ENCODE data around the gene RANGRF. TPM values are rescaled to one million over a fixed set of nuclear protein-coding genes. Genes with fewer than 3 reads are reported as not detected.

Gene RANGRF
- total RNA-seq, 1 experiment from 2014 or later = 22.3 TPM

DNA sequence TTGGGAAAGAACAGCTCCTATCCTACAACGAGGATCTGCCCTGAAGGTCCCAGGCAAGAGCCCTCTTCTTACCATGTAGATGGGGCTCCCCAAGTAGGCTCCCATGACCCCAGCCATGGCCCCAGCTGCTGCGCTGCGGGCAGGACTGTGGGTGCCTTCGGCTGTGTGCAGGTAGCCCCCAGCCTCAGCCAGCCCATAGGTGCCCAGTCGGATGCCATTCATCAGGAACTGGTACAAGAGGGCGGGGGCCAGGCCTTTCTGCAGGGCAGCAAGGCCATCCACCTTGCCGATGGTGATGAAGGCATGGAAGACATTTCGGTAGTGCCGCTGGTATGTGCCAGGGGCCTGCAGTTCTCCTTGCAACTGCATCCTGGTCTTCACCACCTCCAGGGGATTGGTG, 5.9 kb downstream of the RANGRF start:
- no peaks in the 10 kb centered on the region for H3K36me3 ChIP-seq
- no peaks in the 10 kb centered on the region for H3K9me3 ChIP-seq
- no peak overlapping the region for H3K4me3 ChIP-seq
- DNase-seq = no peak
- H3K27me3 ChIP-seq = no peaks in the 10 kb centered on the region

GRCh38 chr17:8294814-8295316, 6.4 kb downstream of the RANGRF start:
- Histone ChIP-seq H3K4me3 (peak overlapping the region; percentile 74), H3K36me3 (no peaks in the 10 kb centered on the region), H3K27me3 (no peaks in the 10 kb centered on the region), H3K9me3 (no peaks in the 10 kb centered on the region)
- no peak for DNase-seq

- H3K9me3 ChIP-seq = no peaks in the 10 kb centered on the region
- H3K27me3 ChIP-seq = no peaks in the 10 kb centered on the region
- no peaks in the 10 kb centered on the region for H3K36me3 ChIP-seq
- H3K4me3 ChIP-seq = no peak overlapping the region
- DNase-seq = no peak
Observed at GRCh38 chr17:8300226-8300625, 11.8 kb downstream of the RANGRF start.

- no peaks in the 10 kb centered on the region for H3K36me3 ChIP-seq
- DNase-seq = peak; percentile 63
- H3K9me3 ChIP-seq = no peaks in the 10 kb centered on the region
- H3K27me3 ChIP-seq = no peaks in the 10 kb centered on the region
- H3K4me3 ChIP-seq = no peak overlapping the region
Observed at GRCh38 chr17:8300627-8301242, 12.3 kb downstream of the RANGRF start.

GRCh38 chr17:8310601-8311123, 22.2 kb downstream of the RANGRF start:
- Histone ChIP-seq H3K9me3 (no peaks in the 10 kb centered on the region), H3K36me3 (no peaks in the 10 kb centered on the region), H3K27me3 (no peaks in the 10 kb centered on the region), H3K4me3 (no peak overlapping the region)
- no peak for DNase-seq

- no peak overlapping the region for H3K4me3 ChIP-seq
- H3K9me3 ChIP-seq = no peaks in the 10 kb centered on the region
- no peaks in the 10 kb centered on the region for H3K27me3 ChIP-seq
- H3K36me3 ChIP-seq = no peaks in the 10 kb centered on the region
- no peak for DNase-seq
Observed at GRCh38 chr17:8311131-8311790, 22.8 kb downstream of the RANGRF start.

GRCh38 chr17:8312251-8312650, 23.8 kb downstream of the RANGRF start:
- no peak for DNase-seq
- H3K9me3 ChIP-seq = no peaks in the 10 kb centered on the region
- H3K36me3 ChIP-seq = no peaks in the 10 kb centered on the region
- H3K4me3 ChIP-seq = no peak overlapping the region
- H3K27me3 ChIP-seq = no peaks in the 10 kb centered on the region

DNA sequence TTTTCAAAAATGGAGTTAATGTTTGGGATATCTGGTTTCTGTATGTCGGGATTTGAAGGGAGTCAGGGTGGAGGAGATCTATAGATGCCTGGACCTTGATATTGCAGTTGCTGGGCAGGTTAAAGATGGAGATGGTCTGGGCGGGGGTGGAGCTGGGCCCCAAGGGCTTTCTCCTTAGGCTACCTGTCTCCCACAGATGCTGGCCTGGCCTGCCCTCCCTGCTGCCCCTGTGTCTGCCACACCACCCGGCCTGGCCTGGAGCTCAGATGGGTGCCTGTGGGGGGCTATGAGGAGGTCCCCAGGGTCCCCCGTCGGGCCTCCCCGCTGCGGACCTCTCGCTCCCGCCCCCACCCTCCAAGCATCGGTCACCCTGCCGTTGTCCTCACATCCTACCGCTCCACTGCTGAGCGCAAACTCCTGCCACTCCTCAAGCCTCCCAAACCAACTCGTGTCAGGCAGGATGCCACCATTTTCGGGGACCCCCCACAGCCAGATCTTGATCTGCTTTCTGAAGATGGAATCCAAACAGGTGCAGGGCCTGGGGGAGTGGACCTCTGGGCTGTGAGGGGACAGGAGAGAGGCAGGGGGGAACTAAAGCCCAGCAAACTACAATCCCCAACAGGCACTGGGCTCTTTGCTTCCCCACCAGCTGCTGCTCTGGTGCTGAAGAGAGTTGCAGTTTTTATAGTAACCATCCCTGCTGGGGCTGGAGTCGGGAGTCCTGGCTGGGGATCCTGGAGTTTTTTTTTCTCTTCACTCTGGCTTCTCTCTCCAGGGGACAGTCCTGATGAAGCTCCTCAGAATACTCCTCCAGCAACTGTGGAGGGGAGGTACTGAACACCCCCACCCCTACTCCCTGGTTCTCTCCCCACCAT, 24.5 kb downstream of the RANGRF start:
- Histone ChIP-seq H3K4me3 (no peak overlapping the region), H3K9me3 (no peaks in the 10 kb centered on the region), H3K36me3 (no peaks in the 10 kb centered on the region), H3K27me3 (no peaks in the 10 kb centered on the region)
- no peak for DNase-seq

GRCh38 chr17:8314797-8315763, 26.6 kb downstream of the RANGRF start:
- no peak overlapping the region for H3K4me3 ChIP-seq
- H3K9me3 ChIP-seq = no peaks in the 10 kb centered on the region
- DNase-seq = no peak
- H3K36me3 ChIP-seq = no peaks in the 10 kb centered on the region
- no peaks in the 10 kb centered on the region for H3K27me3 ChIP-seq

- no peak for DNase-seq
- H3K9me3 ChIP-seq = no peaks in the 10 kb centered on the region
- H3K27me3 ChIP-seq = no peaks in the 10 kb centered on the region
- no peak overlapping the region for H3K4me3 ChIP-seq
- no peaks in the 10 kb centered on the region for H3K36me3 ChIP-seq
Observed at GRCh38 chr17:8315764-8316217, 27.3 kb downstream of the RANGRF start.

DNA sequence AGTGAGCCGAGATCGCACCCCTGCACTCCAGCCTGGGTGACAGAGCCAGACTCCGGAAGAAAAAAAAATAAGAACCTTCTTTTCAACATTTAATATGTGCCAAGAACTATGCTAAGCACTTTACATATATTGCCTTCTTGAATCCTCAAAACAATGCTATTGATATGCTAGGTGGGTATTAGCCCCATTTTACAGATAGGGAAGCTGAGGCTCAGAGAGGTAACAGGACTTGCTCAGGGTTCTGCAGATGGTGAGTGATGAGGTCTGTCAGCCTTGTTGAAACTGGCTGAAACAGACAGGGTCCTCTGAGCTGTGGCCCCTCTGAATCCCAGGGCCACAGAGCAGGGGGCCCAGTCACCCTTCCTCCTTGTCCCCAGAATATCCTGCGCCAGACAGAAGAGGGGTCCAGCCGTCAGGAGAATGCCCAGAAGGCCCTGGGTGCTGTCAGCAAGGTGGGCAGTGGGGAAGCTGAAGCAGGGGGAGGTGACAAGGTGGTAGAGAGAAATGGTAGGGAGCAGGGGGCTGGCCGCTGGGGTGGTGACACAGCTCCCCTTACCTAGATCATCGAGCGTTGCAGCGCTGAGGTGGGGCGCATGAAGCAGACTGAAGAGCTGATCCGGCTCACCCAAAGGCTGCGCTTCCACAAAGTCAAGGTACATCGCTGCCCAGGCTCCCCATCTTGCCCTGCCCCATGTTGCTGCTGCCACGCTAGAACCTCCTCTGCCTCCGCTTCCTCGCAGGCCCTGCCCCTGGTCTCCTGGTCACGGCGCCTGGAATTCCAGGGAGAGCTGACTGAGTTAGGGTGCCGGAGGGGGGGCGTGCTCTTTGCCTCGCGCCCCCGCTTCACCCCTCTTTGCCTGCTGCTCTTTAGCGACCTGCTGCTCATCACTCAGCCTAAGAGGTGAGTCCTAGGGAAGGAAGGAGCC, 29.8 kb downstream of the RANGRF start:
- H3K4me3 ChIP-seq = no peak overlapping the region
- DNase-seq = no peak
- H3K36me3 ChIP-seq = no peaks in the 10 kb centered on the region
- H3K27me3 ChIP-seq = no peaks in the 10 kb centered on the region
- no peaks in the 10 kb centered on the region for H3K9me3 ChIP-seq

- H3K36me3 ChIP-seq = no peaks in the 10 kb centered on the region
- no peaks in the 10 kb centered on the region for H3K27me3 ChIP-seq
- no peaks in the 10 kb centered on the region for H3K9me3 ChIP-seq
- no peak overlapping the region for H3K4me3 ChIP-seq
- DNase-seq = no peak
Observed at GRCh38 chr17:8320262-8320661, 31.8 kb downstream of the RANGRF start.

GRCh38 chr17:8320990-8321389, 32.5 kb downstream of the RANGRF start:
- no peaks in the 10 kb centered on the region for H3K36me3 ChIP-seq
- H3K9me3 ChIP-seq = no peaks in the 10 kb centered on the region
- DNase-seq = peak; percentile 14
- no peaks in the 10 kb centered on the region for H3K27me3 ChIP-seq
- H3K4me3 ChIP-seq = no peak overlapping the region

DNA sequence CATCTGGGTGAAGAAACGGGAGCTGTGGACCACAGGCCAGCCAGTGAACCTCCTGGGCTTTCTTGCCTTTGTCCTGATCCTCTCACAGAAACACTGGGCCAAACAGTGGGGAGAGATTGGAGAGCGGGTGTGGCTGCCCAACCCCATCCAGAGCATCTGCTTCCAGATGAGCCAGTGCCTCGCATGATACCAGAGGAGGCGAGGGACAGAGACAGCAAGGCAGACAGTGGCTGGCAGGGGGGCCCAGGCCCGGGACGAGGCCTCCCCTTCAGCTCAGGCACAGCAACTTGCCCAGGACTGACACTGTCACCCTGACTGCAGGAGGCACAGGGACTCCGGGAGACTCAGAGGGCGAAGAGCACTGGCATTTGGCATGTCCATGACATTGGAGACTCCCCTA, 33.6 kb downstream of the RANGRF start:
- Histone ChIP-seq H3K27me3 (no peaks in the 10 kb centered on the region), H3K9me3 (no peaks in the 10 kb centered on the region), H3K36me3 (no peaks in the 10 kb centered on the region), H3K4me3 (no peak overlapping the region)
- no peak for DNase-seq

DNA sequence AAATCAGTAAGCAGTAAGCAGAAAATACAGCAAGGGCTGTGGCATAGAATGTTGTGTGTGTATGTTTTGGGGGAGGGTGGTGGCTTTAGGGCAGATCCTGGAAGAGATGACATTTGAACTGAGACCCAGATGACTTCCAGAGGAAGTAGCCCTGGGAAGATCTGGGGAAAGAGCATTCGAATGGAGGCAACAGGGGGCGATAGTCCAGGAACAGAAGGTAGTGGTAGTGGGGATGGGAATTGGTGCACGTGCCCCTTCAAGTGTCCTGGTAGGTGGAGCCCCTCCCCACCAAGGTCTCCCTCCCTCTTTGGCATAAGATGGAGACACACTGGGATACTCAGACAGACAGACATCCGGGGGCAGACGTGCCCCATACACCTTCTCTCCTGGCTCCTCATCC, 35.7 kb downstream of the RANGRF start:
- Histone ChIP-seq H3K27me3 (no peaks in the 10 kb centered on the region), H3K4me3 (no peak overlapping the region)

More for the DNA sequence above, 35.7 kb downstream of the RANGRF start:
- Histone ChIP-seq H3K9me3 (no peaks in the 10 kb centered on the region), H3K36me3 (no peaks in the 10 kb centered on the region)
- no peak for DNase-seq
